Measurements from ENCODE around the gene ANKRA2. TPM values are rescaled to one million over a fixed set of nuclear protein-coding genes. Genes with fewer than 3 reads are reported as not detected.

Gene ANKRA2
- total RNA-seq, 1 donor from 2014 or later, result 14.0 TPM

- Mint-ChIP-seq H3K27ac (ENCODE audit: unreplicated experiment) (peak overlapping the region; percentile 98), H3K36me3 (ENCODE audit: low read depth) (peaks cover 3% of the 10 kb centered on the region), H3K4me3 (peak overlapping the region; percentile 95), H3K4me1 (peaks cover 28% of the 10 kb centered on the region), H3K9me3 (no peaks in the 10 kb centered on the region), H3K27me3 (ENCODE audit: low read depth) (no peaks in the 10 kb centered on the region)
- no peak for TF ChIP-seq CTCF (conservative IDR thresholded peaks at IDR 0.05)
- no peak for DNase-seq (ENCODE audit: low read depth, low spot score)
Observed at GRCh38 chr5:73564675-73565074, 764 bp downstream of the ANKRA2 start.

DNA sequence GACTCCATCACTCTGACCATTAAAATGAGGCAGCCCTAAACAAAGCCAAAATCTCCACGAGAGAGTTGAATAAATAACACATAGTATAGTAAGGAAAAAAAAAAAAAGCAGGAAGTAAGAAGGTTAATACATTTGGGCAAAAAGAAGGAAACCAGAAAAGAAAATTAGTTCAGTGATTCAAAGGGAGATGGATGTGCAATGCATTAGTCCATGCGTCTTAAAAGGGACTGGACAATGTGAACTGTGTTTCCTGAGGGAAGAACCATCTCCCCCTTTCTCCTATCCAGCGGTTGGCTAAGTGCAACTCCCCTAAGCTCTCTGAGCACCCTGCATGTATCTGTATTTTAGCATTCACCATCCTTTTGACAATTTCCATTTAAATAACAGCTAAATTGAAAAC lies 1.4 kb downstream of the ANKRA2 start:
- H3K36me3 Mint-ChIP-seq (ENCODE audit: low read depth), result peaks cover 3% of the 10 kb centered on the region
- H3K4me3 Mint-ChIP-seq, result peak overlapping the region; percentile 95
- H3K27ac Mint-ChIP-seq (ENCODE audit: unreplicated experiment), result no peak overlapping the region
- DNase-seq (ENCODE audit: low read depth, low spot score), result no peak
- no peaks in the 10 kb centered on the region for H3K9me3 Mint-ChIP-seq
- TF ChIP-seq CTCF (conservative IDR thresholded peaks at IDR 0.05), result no peak
- no peaks in the 10 kb centered on the region for H3K27me3 Mint-ChIP-seq (ENCODE audit: low read depth)
- H3K4me1 Mint-ChIP-seq, result peaks cover 28% of the 10 kb centered on the region

GRCh38 chr5:73558950-73559349 lies 6.5 kb downstream of the ANKRA2 start:
- Mint-ChIP-seq H3K36me3 (ENCODE audit: low read depth) (peaks cover 5% of the 10 kb centered on the region), H3K27ac (ENCODE audit: unreplicated experiment) (no peak overlapping the region), H3K27me3 (ENCODE audit: low read depth) (no peaks in the 10 kb centered on the region), H3K4me3 (no peak overlapping the region), H3K9me3 (no peaks in the 10 kb centered on the region), H3K4me1 (peaks cover 8% of the 10 kb centered on the region)
- no peak for DNase-seq (ENCODE audit: low read depth, low spot score)
- no peak for TF ChIP-seq CTCF (conservative IDR thresholded peaks at IDR 0.05)

DNA sequence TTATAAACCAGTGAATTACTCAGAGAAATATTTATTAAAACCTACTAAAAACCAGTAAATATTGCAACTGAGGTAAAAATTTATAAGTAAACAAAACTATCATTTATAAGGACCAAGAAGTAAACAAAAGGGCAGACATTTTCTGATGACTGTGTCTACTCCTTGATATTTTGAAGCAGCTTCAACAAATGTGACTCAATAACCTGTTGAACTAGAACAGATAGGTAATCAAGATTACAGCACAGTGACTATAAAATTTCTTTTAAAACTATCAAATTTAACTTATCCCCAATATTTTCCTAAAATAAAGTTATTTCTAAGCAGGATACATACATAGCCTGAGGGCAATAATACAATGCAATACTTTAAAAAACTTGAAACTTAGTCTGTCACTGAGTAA lies 12.8 kb downstream of the ANKRA2 start:
- no peak for TF ChIP-seq CTCF (conservative IDR thresholded peaks at IDR 0.05)
- H3K36me3 Mint-ChIP-seq (ENCODE audit: low read depth), result no peaks in the 10 kb centered on the region
- DNase-seq (ENCODE audit: low read depth, low spot score), result no peak
- H3K4me3 Mint-ChIP-seq, result no peak overlapping the region
- no peaks in the 10 kb centered on the region for H3K9me3 Mint-ChIP-seq
- no peaks in the 10 kb centered on the region for H3K4me1 Mint-ChIP-seq
- H3K27me3 Mint-ChIP-seq (ENCODE audit: low read depth), result peaks cover 6% of the 10 kb centered on the region
- H3K27ac Mint-ChIP-seq (ENCODE audit: unreplicated experiment), result no peak overlapping the region

GRCh38 chr5:73550016-73550415 lies 15.4 kb downstream of the ANKRA2 start:
- DNase-seq (ENCODE audit: low read depth, low spot score), result no peak
- H3K4me1 Mint-ChIP-seq, result no peaks in the 10 kb centered on the region
- no peaks in the 10 kb centered on the region for H3K9me3 Mint-ChIP-seq
- TF ChIP-seq CTCF (conservative IDR thresholded peaks at IDR 0.05), result no peak
- no peak overlapping the region for H3K27ac Mint-ChIP-seq (ENCODE audit: unreplicated experiment)
- H3K36me3 Mint-ChIP-seq (ENCODE audit: low read depth), result no peaks in the 10 kb centered on the region
- H3K4me3 Mint-ChIP-seq, result no peak overlapping the region
- H3K27me3 Mint-ChIP-seq (ENCODE audit: low read depth), result peaks cover 6% of the 10 kb centered on the region

DNA sequence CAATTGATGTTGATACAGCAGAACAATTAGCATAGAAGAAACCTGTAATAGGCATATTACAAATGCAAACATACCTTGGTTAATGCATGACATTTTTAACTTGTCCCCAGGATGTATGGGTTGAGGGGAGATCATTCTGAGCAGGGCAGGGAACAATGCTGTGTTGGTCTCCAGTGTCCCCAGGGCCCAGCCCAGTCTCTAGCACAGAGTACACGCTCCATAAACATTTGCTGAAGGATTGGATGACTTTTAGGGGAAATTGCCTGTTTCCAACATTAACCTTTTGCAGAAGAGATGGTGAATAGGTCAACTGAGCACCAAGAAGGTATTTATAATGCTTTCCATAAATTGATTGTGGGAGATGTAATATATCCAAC lies 20.0 kb downstream of the ANKRA2 start:
- H3K27me3 Mint-ChIP-seq (ENCODE audit: low read depth), result peaks cover 23% of the 10 kb centered on the region
- H3K4me1 Mint-ChIP-seq, result no peaks in the 10 kb centered on the region
- H3K9me3 Mint-ChIP-seq, result no peaks in the 10 kb centered on the region
- DNase-seq (ENCODE audit: low read depth, low spot score), result no peak
- no peak overlapping the region for H3K4me3 Mint-ChIP-seq
- TF ChIP-seq CTCF (conservative IDR thresholded peaks at IDR 0.05), result no peak
- no peak overlapping the region for H3K27ac Mint-ChIP-seq (ENCODE audit: unreplicated experiment)
- no peaks in the 10 kb centered on the region for H3K36me3 Mint-ChIP-seq (ENCODE audit: low read depth)

Data from neural crest cell (in vitro differentiated cells).